Stimulated activated naive CD8-positive, alpha-beta T cell treated with anti-CD3 and anti-CD28 coated beads, Interleukin-15, amount 100 ng/mL, for 72 hours (primary cell): ENCODE results near the gene MUC2.

Experiments used
- ATAC-seq: fragments of 150-1000 bp; cut with Tn5 transposase; 2 replicates; pipeline ENCODE4 v1.10.0; 2021; ENCODE audit warnings: mild to moderate bottlenecking, moderate library complexity
- DNase-seq, 2 donors: peaks; one replicate each; pipeline ENCODE4 v3.0.0; 2021 to 2022
- H3K27ac Mint-ChIP-seq, 2 donors: one replicate each; pipeline ENCODE4 v1.8.0; 2022; ENCODE audit warnings: mild to moderate bottlenecking in 2 of 2, mixed read lengths in 2 of 2, moderate library complexity in 2 of 2
- H3K27me3 Mint-ChIP-seq: one replicate; pipeline ENCODE4 v1.8.0; 2022; ENCODE audit warnings: mixed read lengths
- H3K4me1 Mint-ChIP-seq: one replicate; pipeline ENCODE4 v1.8.0; 2022; ENCODE audit warnings: mild to moderate bottlenecking, mixed read lengths
- H3K4me3 Mint-ChIP-seq, 2 donors: one replicate each; pipeline ENCODE4 v1.8.0; 2022; ENCODE audit warnings: mild to moderate bottlenecking in 2 of 2, mixed read lengths in 2 of 2, moderate library complexity in 1 of 2
- H3K9me3 Mint-ChIP-seq, 2 donors: one replicate each; pipeline ENCODE4 v1.8.0; 2022; ENCODE audit warnings: mixed read lengths in 2 of 2

Gene MUC2

GRCh38 chr11:1083621-1084551 is 9.2 kb downstream of the MUC2 start:
- no peaks in the 10 kb centered on the region for H3K27me3 Mint-ChIP-seq
- ATAC-seq = peak; percentile 10
- DNase-seq = peak in 1 of 2 donors; percentile 8
- H3K9me3 Mint-ChIP-seq = no peaks in the 10 kb centered on the region
- H3K4me3 Mint-ChIP-seq = no peak overlapping the region
- no peaks in the 10 kb centered on the region for H3K4me1 Mint-ChIP-seq
- H3K27ac Mint-ChIP-seq = no peak overlapping the region

GRCh38 chr11:1084561-1085439 is 10.1 kb downstream of the MUC2 start:
- ATAC-seq (peak; percentile 24), DNase-seq (no peak)
- Mint-ChIP-seq H3K27me3 (no peaks in the 10 kb centered on the region), H3K4me1 (no peaks in the 10 kb centered on the region), H3K27ac (no peak overlapping the region), H3K4me3 (no peak overlapping the region), H3K9me3 (no peaks in the 10 kb centered on the region)

GRCh38 chr11:1085440-1086170 is 10.9 kb downstream of the MUC2 start:
- H3K9me3 Mint-ChIP-seq = no peaks in the 10 kb centered on the region
- no peak for ATAC-seq
- no peak overlapping the region for H3K4me3 Mint-ChIP-seq
- H3K4me1 Mint-ChIP-seq = no peaks in the 10 kb centered on the region
- no peaks in the 10 kb centered on the region for H3K27me3 Mint-ChIP-seq
- DNase-seq = no peak
- H3K27ac Mint-ChIP-seq = no peak overlapping the region

GRCh38 chr11:1086171-1087102 is 11.8 kb downstream of the MUC2 start:
- no peaks in the 10 kb centered on the region for H3K4me1 Mint-ChIP-seq
- no peak overlapping the region for H3K27ac Mint-ChIP-seq
- peaks cover 4 to 7% of the 10 kb centered on the region in 2 donors for H3K9me3 Mint-ChIP-seq
- ATAC-seq (no peak), DNase-seq (no peak)
- no peaks in the 10 kb centered on the region for H3K27me3 Mint-ChIP-seq
- H3K4me3 Mint-ChIP-seq = no peak overlapping the region

GRCh38 chr11:1087279-1087960 is 12.7 kb downstream of the MUC2 start:
- H3K27ac Mint-ChIP-seq = no peak overlapping the region
- DNase-seq (no peak), ATAC-seq (no peak)
- H3K9me3 Mint-ChIP-seq = peaks cover 4 to 9% of the 10 kb centered on the region in 2 donors
- H3K27me3 Mint-ChIP-seq = no peaks in the 10 kb centered on the region
- no peak overlapping the region for H3K4me3 Mint-ChIP-seq
- no peaks in the 10 kb centered on the region for H3K4me1 Mint-ChIP-seq

- DNase-seq = no peak
- Mint-ChIP-seq H3K27me3 (no peaks in the 10 kb centered on the region), H3K9me3 (peaks cover 4 to 9% of the 10 kb centered on the region in 2 donors), H3K4me1 (no peaks in the 10 kb centered on the region), H3K4me3 (no peak overlapping the region), H3K27ac (no peak overlapping the region)
- ATAC-seq = no peak
Observed at GRCh38 chr11:1087961-1088926, 13.6 kb downstream of the MUC2 start.

- Mint-ChIP-seq H3K27ac (no peak overlapping the region), H3K4me1 (no peaks in the 10 kb centered on the region), H3K4me3 (no peak overlapping the region), H3K9me3 (peaks cover 4 to 9% of the 10 kb centered on the region in 2 donors), H3K27me3 (no peaks in the 10 kb centered on the region)
- DNase-seq (no peak), ATAC-seq (no peak)
Observed at GRCh38 chr11:1088927-1089737, 14.5 kb downstream of the MUC2 start.

- Mint-ChIP-seq H3K4me3 (no peak overlapping the region), H3K4me1 (no peaks in the 10 kb centered on the region), H3K27me3 (no peaks in the 10 kb centered on the region), H3K27ac (no peak overlapping the region), H3K9me3 (peaks cover 7 to 13% of the 10 kb centered on the region in 2 donors)
- ATAC-seq = no peak
- DNase-seq = no peak
Observed at GRCh38 chr11:1089738-1090599, 15.3 kb downstream of the MUC2 start.

GRCh38 chr11:1090600-1091331 is 16.1 kb downstream of the MUC2 start:
- Mint-ChIP-seq H3K9me3 (peaks cover 11 to 21% of the 10 kb centered on the region in 2 donors), H3K4me1 (no peaks in the 10 kb centered on the region), H3K27ac (no peak overlapping the region), H3K27me3 (no peaks in the 10 kb centered on the region), H3K4me3 (no peak overlapping the region)
- ATAC-seq = no peak
- DNase-seq = no peak

GRCh38 chr11:1091332-1092083 is 16.8 kb downstream of the MUC2 start:
- Mint-ChIP-seq H3K9me3 (peaks cover 11 to 28% of the 10 kb centered on the region in 2 donors), H3K4me3 (no peak overlapping the region), H3K27ac (no peak overlapping the region), H3K4me1 (no peaks in the 10 kb centered on the region), H3K27me3 (no peaks in the 10 kb centered on the region)
- no peak for DNase-seq
- ATAC-seq = no peak
